ENCODE measurements around the gene ANKRD6.

- TF ChIP-seq CTCF (IDR thresholded peaks at IDR 0.05): no peak
- no peak for TF ChIP-seq EZH2phosphoT487 (IDR thresholded peaks at IDR 0.05; ENCODE audit: borderline replicate concordance, low read depth)
- no peak for TF ChIP-seq SIN3A (IDR thresholded peaks at IDR 0.05; ENCODE audit: borderline replicate concordance, low read depth, low read length)
- TF ChIP-seq USF2 (IDR thresholded peaks at IDR 0.05; ENCODE audit: borderline replicate concordance, low read depth, low read length): no peak
- no peak for TF ChIP-seq GATA2 (CRISPR knock-in tag; IDR thresholded peaks at IDR 0.05)
- no peak for TF ChIP-seq RXRA (IDR thresholded peaks at IDR 0.05; ENCODE audit: borderline replicate concordance, low read depth)
- TF ChIP-seq FOSL2 (IDR thresholded peaks at IDR 0.05; ENCODE audit: borderline replicate concordance, low read depth): no peak
- TF ChIP-seq POLR2AphosphoS5 (IDR thresholded peaks at IDR 0.05; ENCODE audit: low read depth, low read length): no peak
- TF ChIP-seq RFX5 (IDR thresholded peaks at IDR 0.05; ENCODE audit: low read length): no peak
- no peak for TF ChIP-seq JUND (IDR thresholded peaks at IDR 0.05)
- no peak for TF ChIP-seq RCOR1 (IDR thresholded peaks at IDR 0.05; ENCODE audit: low read length)
- no peak for TF ChIP-seq REST (IDR thresholded peaks at IDR 0.05; ENCODE audit: low read depth, low read length)
Observed at GRCh38 chr6:89505847-89506246, 72.9 kb downstream of the ANKRD6 start.
